Measurements from ENCODE around the gene P4HA2. TPM values are rescaled to one million over a fixed set of nuclear protein-coding genes. Genes with fewer than 3 reads are reported as not detected.

P4HA2 gene
- total and polyA plus RNA-seq, 2 donors (not counting 3 experiments of a cell fraction or from before 2014, with no cell fraction given): 37.6 to 58.7 TPM

GRCh38 chr5:132179405-132179804 lies 48.2 kb downstream of the P4HA2 start:
- no peak overlapping the region for H3K4me3 ChIP-seq (replicated peaks in 1 of 3; ENCODE audit: insufficient read depth in 1 of 3, low read depth in 1 of 3, low read length in 3 of 3)
- ChIA-PET POLR2A (no interaction called here), CTCF (interaction anchor here (0.7 to 3.7 kb wide), 18 partner anchors 9 to 321 kb away, joined by 3 to 30 read pairs (median 6); partner anchors contain the start of genes CSF2, P4HA2, SLC22A4 and SLC22A5)
- FAIRE-seq (peak; percentile 66), DNase-seq (ENCODE audit: low read depth, low spot score) (peak; percentile 68)
- H3K4me1 ChIP-seq (ENCODE audit: control insufficient read depth, extremely low read depth, insufficient read depth, low read length): peaks cover 16% of the 10 kb centered on the region
- no peaks in the 10 kb centered on the region for H3K27me3 ChIP-seq (ENCODE audit: control insufficient read depth in 2 of 2, insufficient read depth in 2 of 2, low read length in 2 of 2)
- H3K4me2 ChIP-seq (ENCODE audit: insufficient read depth, low read length): peak overlapping the region; percentile 48
- dilution Hi-C loops (cut with MboI; ENCODE audit: extremely low pct_ligation_motif_present, low sequenced_read_pairs): no loop called here
- no peaks in the 10 kb centered on the region for H4K20me1 ChIP-seq (replicated peaks; ENCODE audit: control insufficient read depth, extremely low read depth, insufficient read depth, low read length)
- TF ChIP-seq GATA2 (IDR thresholded peaks at IDR 0.05; ENCODE audit: insufficient read depth, insufficient read length, low read depth, low read length) (peak; percentile 68), EZH2 (IDR thresholded peaks at IDR 0.05; ENCODE audit: borderline replicate concordance, low read depth, low read length, severe bottlenecking) (no peak)
- no peak overlapping the region for H3K9ac ChIP-seq (replicated peaks; ENCODE audit: extremely low read depth, insufficient read depth, low read length)
- H2AFZ ChIP-seq (ENCODE audit: low read depth, low read length): no peak overlapping the region
- intact Hi-C loops (cut with micrococcal nuclease): no loop called here
- no peaks in the 10 kb centered on the region for H3K79me2 ChIP-seq (ENCODE audit: control insufficient read depth, insufficient read depth, low read length)
- no peaks in the 10 kb centered on the region for H3K36me3 ChIP-seq (ENCODE audit: control insufficient read depth in 2 of 2, extremely low read depth in 1 of 2, insufficient read depth in 2 of 2, low read length in 2 of 2)
- no TSS peak for BruUV-seq (replicated peaks)
- no peaks in the 10 kb centered on the region for H3K9me3 ChIP-seq (replicated peaks; ENCODE audit: control insufficient read depth, insufficient read depth, low read length)
- no peaks in the 10 kb centered on the region for H3K9me1 ChIP-seq (replicated peaks; ENCODE audit: control insufficient read depth, extremely low read depth, insufficient read depth, low read length)
- no peak overlapping the region for H3K27ac ChIP-seq (ENCODE audit: insufficient read depth, low read depth, low read length)

- Histone ChIP-seq H3K36me3 (ENCODE audit: control insufficient read depth in 2 of 2, extremely low read depth in 1 of 2, insufficient read depth in 2 of 2, low read length in 2 of 2) (no peaks in the 10 kb centered on the region), H3K4me3 (replicated peaks in 1 of 3; ENCODE audit: insufficient read depth in 1 of 3, low read depth in 1 of 3, low read length in 3 of 3) (no peak overlapping the region), H3K79me2 (ENCODE audit: control insufficient read depth, insufficient read depth, low read length) (no peaks in the 10 kb centered on the region), H3K27ac (ENCODE audit: insufficient read depth, low read depth, low read length) (no peak overlapping the region), H3K9me3 (replicated peaks; ENCODE audit: control insufficient read depth, insufficient read depth, low read length) (no peaks in the 10 kb centered on the region), H3K9me1 (replicated peaks; ENCODE audit: control insufficient read depth, extremely low read depth, insufficient read depth, low read length) (no peaks in the 10 kb centered on the region), H3K4me1 (ENCODE audit: control insufficient read depth, extremely low read depth, insufficient read depth, low read length) (peaks cover 16% of the 10 kb centered on the region), H2AFZ (ENCODE audit: low read depth, low read length) (no peak overlapping the region), H3K4me2 (ENCODE audit: insufficient read depth, low read length) (no peak overlapping the region), H3K27me3 (ENCODE audit: control insufficient read depth in 2 of 2, insufficient read depth in 2 of 2, low read length in 2 of 2) (no peaks in the 10 kb centered on the region), H4K20me1 (replicated peaks; ENCODE audit: control insufficient read depth, extremely low read depth, insufficient read depth, low read length) (no peaks in the 10 kb centered on the region), H3K9ac (replicated peaks; ENCODE audit: extremely low read depth, insufficient read depth, low read length) (no peak overlapping the region)
- dilution Hi-C loops (cut with MboI; ENCODE audit: extremely low pct_ligation_motif_present, low sequenced_read_pairs) (no loop called here), intact Hi-C loops (cut with micrococcal nuclease) (no loop called here)
- FAIRE-seq (no peak), DNase-seq (ENCODE audit: low read depth, low spot score) (no peak)
- ChIA-PET CTCF (interaction anchor here (1.0 to 3.7 kb wide), 2 partner anchors 59 to 112 kb away, joined by 3 to 23 read pairs; no protein-coding TSS in a partner anchor), POLR2A (no interaction called here)
- no TSS peak for BruUV-seq (replicated peaks)
- TF ChIP-seq JUN (IDR thresholded peaks at IDR 0.05; ENCODE audit: borderline replicate concordance, insufficient read depth, insufficient read length, low read depth) (no peak), EZH2 (IDR thresholded peaks at IDR 0.05; ENCODE audit: borderline replicate concordance, low read depth, low read length, severe bottlenecking) (no peak), POLR2A (IDR thresholded peaks at IDR 0.05; ENCODE audit: low read depth, low read length) (no peak), MYC (IDR thresholded peaks at IDR 0.05; ENCODE audit: low read depth, low read length) (no peak), MAX (IDR thresholded peaks at IDR 0.05; ENCODE audit: insufficient read depth, insufficient read length) (no peak), POLR2AphosphoS5 (IDR thresholded peaks at IDR 0.05; ENCODE audit: insufficient read depth, low read depth, low read length) (no peak), CTCF (IDR thresholded peaks at IDR 0.05; ENCODE audit: extremely low read depth in 1 of 2, insufficient read depth in 1 of 2, low read depth in 1 of 2, low read length in 2 of 2) (no peak), GATA2 (IDR thresholded peaks at IDR 0.05; ENCODE audit: insufficient read depth, insufficient read length, low read depth, low read length) (no peak), FOS (IDR thresholded peaks at IDR 0.05; ENCODE audit: borderline replicate concordance, insufficient read depth, low read length) (no peak)
Observed at GRCh38 chr5:132177691-132178149, 49.9 kb downstream of the P4HA2 start.

All from endothelial cell of umbilical vein (primary cell).